ENCODE measurements around the gene TGFBR3L.
"Not testable (repeated sequence)": the region's sequence is repeated elsewhere in the genome, so short reads cannot be mapped to it uniquely, and the experiment has no call there.

TGFBR3L gene

DNA sequence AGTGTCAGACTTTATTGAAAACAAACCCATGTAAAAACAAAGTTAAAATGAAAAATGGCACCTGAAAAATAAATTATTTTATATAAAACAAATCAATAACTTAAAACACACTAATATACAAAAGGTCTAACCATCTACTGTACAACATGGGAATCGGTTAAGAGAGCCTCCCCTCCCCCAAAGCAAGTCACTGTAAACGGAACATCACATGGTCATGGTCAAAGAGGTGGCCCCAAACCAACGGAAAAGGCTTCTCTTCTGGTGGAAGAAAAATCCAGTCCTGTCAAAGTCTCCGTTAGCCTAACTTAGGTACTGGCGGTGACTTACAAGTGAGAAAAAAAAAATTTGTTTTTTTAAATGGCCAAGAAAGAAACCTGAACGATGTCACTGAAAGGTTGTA, 44.6 kb downstream of the TGFBR3L start:
- DNase-seq (ENCODE audit: low read depth in 2 of 2): no peak

DNA sequence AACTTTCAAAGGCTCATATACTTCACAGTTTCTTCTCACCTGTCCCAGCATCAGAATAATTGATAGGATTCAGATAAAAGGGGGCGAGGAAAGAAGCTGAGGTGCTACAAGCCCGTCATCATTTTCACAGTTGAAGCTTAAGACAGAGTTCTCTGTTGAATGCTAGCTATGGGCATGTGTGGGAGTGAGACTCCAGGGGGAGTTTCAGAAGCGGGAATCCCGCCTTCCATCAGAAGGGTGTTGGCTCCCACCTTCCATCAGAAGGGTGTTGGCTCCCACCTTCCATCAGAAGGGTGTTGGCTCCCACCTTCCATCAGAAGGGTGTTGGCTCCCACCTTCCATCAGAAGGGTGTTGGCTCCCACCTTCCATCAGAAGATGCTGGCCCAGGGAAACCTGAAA, 46.5 kb downstream of the TGFBR3L start:
- not testable (repeated sequence) for DNase-seq (ENCODE audit: low read depth in 2 of 2)

DNA sequence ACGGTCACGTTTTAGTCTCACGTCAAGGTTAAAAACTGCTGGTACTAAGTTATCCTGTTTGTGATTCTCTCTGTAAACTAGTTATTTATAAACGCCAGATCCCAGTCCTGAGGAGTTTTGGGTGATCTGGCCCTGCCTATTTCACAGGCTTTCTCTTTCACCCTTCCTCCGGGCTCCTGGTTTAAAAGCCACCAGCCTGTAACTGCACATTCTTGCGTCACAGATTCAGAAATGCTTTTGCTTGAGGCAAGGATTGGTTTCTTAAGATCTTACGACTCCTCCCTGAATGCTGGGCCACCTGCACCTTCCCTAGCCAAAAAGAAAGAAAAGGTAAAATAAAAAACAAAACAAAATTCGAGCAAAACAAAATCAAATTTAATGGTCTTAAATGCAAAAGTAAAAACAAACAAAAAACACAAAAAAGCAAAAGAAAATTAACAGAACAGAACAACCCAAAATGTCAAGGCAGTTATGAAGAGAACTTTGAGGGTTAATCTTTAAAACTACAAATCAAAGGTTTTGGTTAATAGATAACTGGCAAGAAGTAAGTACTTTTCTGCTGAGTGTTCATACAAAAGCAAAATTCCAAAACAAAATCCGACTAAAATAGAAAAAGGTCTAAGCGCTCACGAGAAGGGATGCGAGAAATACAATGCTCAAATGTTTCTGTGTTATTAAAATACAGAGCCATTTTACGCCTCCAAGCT, 47.4 kb downstream of the TGFBR3L start:
- DNase-seq (ENCODE audit: low read depth in 2 of 2): no peak

- DNase-seq (ENCODE audit: low read depth in 2 of 2): no peak
These were observed 48.1 kb downstream of the TGFBR3L start for GRCh38 chr19:7962644-7963268.

DNA sequence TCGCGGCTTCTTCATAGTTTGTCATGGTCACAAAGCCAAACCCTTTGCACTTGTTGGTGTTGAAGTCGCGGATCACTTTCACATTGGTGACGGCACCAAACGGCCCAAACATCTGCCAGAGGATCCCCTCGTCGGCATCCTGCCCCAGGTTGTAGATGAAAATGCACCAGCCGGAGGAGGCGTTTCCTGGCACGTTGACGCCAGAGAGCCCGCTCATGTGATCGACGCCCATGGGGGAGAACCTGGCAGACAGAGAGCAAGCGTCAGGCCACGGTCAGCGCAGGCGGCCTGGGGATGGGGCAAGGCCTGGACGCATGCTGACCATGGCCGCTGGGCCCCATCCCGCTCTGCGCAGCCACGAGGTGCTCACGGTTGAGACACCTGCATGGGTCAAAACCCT, 48.9 kb downstream of the TGFBR3L start:
- no peak for DNase-seq (ENCODE audit: low read depth in 2 of 2)

GRCh38 chr19:7965259-7965841, 50.7 kb downstream of the TGFBR3L start:
- no peak for DNase-seq (ENCODE audit: low read depth in 2 of 2)

DNA sequence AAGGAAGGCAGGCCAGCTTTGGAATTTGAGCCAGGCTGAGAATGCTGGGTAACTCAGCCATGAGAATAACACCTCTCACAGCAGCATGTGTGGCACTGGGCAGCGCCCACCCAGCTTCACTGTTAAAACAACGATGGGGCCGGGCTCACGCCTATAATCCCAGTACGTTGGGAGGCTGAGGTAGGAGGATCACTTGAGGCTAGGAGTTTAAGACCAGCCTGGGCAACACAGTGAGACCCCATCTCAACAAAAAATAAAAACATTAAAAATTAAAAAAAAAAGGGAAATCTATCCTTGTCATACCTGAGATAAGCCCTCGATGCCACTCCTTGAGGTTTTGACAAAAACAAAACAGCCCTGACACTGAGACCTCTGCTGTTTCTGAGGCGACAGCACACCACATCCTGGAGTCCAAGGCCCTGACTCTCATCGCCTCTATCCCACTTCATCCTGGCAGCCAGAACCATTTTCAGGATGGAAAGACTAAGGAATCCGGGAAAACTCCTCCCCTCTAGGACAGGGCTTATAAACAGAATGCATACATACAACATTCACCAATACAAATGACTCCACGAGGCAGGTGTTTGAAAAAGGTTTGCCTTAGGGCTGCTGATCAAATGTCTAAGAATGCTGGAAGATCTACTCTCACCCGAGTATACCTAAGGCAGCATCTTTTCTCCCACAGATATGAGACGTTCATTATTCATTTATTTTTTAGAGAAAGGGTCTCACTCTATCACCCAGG, 51.5 kb downstream of the TGFBR3L start:
- no peak for DNase-seq (ENCODE audit: low read depth in 2 of 2)

DNA sequence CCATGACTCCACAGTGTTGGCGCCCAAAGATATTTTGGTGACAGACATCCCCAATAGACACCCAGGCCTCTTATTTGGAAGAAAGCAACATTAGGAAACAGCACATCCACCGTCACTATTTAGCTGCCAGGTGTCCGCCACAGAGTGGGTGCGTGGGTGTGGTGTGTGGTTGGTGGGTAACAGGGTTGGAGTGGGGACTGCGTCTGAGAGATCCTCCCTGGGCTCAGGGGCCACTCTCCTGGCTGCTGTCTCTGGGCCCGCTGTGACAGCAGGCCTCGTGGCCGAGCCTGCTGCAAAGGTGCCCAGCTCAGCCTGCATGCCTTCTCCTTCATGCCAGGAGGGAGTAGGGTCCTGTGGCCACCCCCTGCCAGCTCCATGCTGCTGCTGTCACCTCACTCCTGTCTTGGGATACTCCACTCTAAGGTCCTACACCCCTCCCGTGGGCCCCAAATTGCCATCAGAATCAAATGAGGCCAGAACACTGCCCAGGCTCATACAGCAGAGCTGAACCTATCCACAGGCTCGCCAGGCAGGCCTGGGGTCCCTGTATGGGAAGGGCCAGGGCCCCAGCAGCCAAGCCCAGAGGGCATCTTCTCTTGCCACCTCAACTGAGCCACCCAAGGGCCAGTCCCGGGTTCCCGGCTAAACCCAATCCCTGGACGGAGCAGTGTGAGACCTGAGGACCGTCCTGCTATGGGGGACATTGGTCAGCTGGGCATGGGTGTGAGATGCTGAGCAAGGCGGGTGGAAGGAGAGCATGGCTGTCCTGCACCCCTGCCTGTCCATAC, 53.6 kb downstream of the TGFBR3L start:
- no peak for DNase-seq (ENCODE audit: low read depth in 2 of 2)

Data from activated CD8-positive, alpha-beta memory T cell treated with anti-CD3 and anti-CD28 coated beads for 4 hours (primary cell).